GM18909 (cell line): ENCODE results near the gene MGMT.

Experiments used
- ATAC-seq: cut with Tn5 transposase; IDR thresholded peaks from one replicate; pipeline ENCODE4 v1.9.1; 2021; ENCODE audit warnings: mild to moderate bottlenecking; ENCODE audit not compliant: unreplicated experiment, poor library complexity

MGMT gene

GRCh38 chr10:129779126-129780111 is 312.4 kb downstream of the MGMT start:
- ATAC-seq: no peak

GRCh38 chr10:129780198-129780597 is 313.2 kb downstream of the MGMT start:
- ATAC-seq: no peak

- ATAC-seq: no peak
These were observed 314.1 kb downstream of the MGMT start for GRCh38 chr10:129780901-129781795.

- ATAC-seq: no peak
These were observed 317.2 kb downstream of the MGMT start for GRCh38 chr10:129784291-129784690.

GRCh38 chr10:129784891-129785290 is 317.9 kb downstream of the MGMT start:
- no peak for ATAC-seq

GRCh38 chr10:129785536-129785981 is 318.5 kb downstream of the MGMT start:
- no peak for ATAC-seq

GRCh38 chr10:129786216-129786615 is 319.2 kb downstream of the MGMT start:
- ATAC-seq: no peak

GRCh38 chr10:129787557-129787956 is 320.5 kb downstream of the MGMT start:
- ATAC-seq: no peak

- no peak for ATAC-seq
These were observed 321.2 kb downstream of the MGMT start for GRCh38 chr10:129788215-129788614.

GRCh38 chr10:129790715-129791446 is 323.8 kb downstream of the MGMT start:
- ATAC-seq: no peak

- ATAC-seq: no peak
These were observed 325.1 kb downstream of the MGMT start for GRCh38 chr10:129792141-129792540.

GRCh38 chr10:129792864-129793263 is 325.8 kb downstream of the MGMT start:
- no peak for ATAC-seq

GRCh38 chr10:129793479-129793878 is 326.4 kb downstream of the MGMT start:
- ATAC-seq: no peak

- no peak for ATAC-seq
These were observed 327.0 kb downstream of the MGMT start for GRCh38 chr10:129793996-129794395.

GRCh38 chr10:129796710-129797420 is 329.8 kb downstream of the MGMT start:
- ATAC-seq: no peak

- no peak for ATAC-seq
These were observed 332.9 kb downstream of the MGMT start for GRCh38 chr10:129799942-129800341.

GRCh38 chr10:129800796-129801340 is 333.8 kb downstream of the MGMT start:
- ATAC-seq: no peak

- no peak for ATAC-seq
These were observed 340.2 kb downstream of the MGMT start for GRCh38 chr10:129807211-129807610.
